Activated naive CD4-positive, alpha-beta T cell treated with anti-CD3 and anti-CD28 coated beads, Interleukin-2, amount 50 U/mL, for 24 hours (primary cell): ENCODE results near the gene ISG15.
A peak's percentile ranks its signal among the peaks of the same experiment; 100 is the strongest.
"Not testable (repeated sequence)": the region's sequence is repeated elsewhere in the genome, so short reads cannot be mapped to it uniquely, and the experiment has no call there.

Source experiments
- H3K27ac Mint-ChIP-seq: one replicate; pipeline ENCODE4 v1.8.0; 2021; ENCODE audit warnings: mild to moderate bottlenecking, mixed read lengths
- H3K27me3 Mint-ChIP-seq: one replicate; pipeline ENCODE4 v1.8.0; 2021; ENCODE audit warnings: mixed read lengths
- H3K36me3 Mint-ChIP-seq: one replicate; pipeline ENCODE4 v1.8.0; 2021; ENCODE audit warnings: mixed read lengths
- H3K4me1 Mint-ChIP-seq: one replicate; pipeline ENCODE4 v1.8.0; 2021; ENCODE audit warnings: mixed read lengths
- H3K4me3 Mint-ChIP-seq: one replicate; pipeline ENCODE4 v1.8.0; 2021; ENCODE audit warnings: mild to moderate bottlenecking, mixed read lengths
- H3K9me3 Mint-ChIP-seq: one replicate; pipeline ENCODE4 v1.8.0; 2021; ENCODE audit warnings: mixed read lengths

The ISG15 gene

GRCh38 chr1:1050577-1051052, 37.3 kb downstream of the ISG15 start:
- H3K4me1 Mint-ChIP-seq: no peaks in the 10 kb centered on the region
- H3K27me3 Mint-ChIP-seq: no peaks in the 10 kb centered on the region
- H3K27ac Mint-ChIP-seq: no peak overlapping the region
- H3K36me3 Mint-ChIP-seq: no peaks in the 10 kb centered on the region
- no peak overlapping the region for H3K4me3 Mint-ChIP-seq
- no peaks in the 10 kb centered on the region for H3K9me3 Mint-ChIP-seq

- H3K27me3 Mint-ChIP-seq: no peaks in the 10 kb centered on the region
- no peak overlapping the region for H3K4me3 Mint-ChIP-seq
- H3K9me3 Mint-ChIP-seq: no peaks in the 10 kb centered on the region
- no peaks in the 10 kb centered on the region for H3K4me1 Mint-ChIP-seq
- H3K36me3 Mint-ChIP-seq: no peaks in the 10 kb centered on the region
- no peak overlapping the region for H3K27ac Mint-ChIP-seq
These were observed 38.0 kb downstream of the ISG15 start for GRCh38 chr1:1051127-1051810.

GRCh38 chr1:1052003-1052840, 38.9 kb downstream of the ISG15 start:
- H3K27me3 Mint-ChIP-seq: no peaks in the 10 kb centered on the region
- H3K9me3 Mint-ChIP-seq: no peaks in the 10 kb centered on the region
- no peaks in the 10 kb centered on the region for H3K4me1 Mint-ChIP-seq
- H3K4me3 Mint-ChIP-seq: no peak overlapping the region
- no peaks in the 10 kb centered on the region for H3K36me3 Mint-ChIP-seq
- H3K27ac Mint-ChIP-seq: no peak overlapping the region

DNA sequence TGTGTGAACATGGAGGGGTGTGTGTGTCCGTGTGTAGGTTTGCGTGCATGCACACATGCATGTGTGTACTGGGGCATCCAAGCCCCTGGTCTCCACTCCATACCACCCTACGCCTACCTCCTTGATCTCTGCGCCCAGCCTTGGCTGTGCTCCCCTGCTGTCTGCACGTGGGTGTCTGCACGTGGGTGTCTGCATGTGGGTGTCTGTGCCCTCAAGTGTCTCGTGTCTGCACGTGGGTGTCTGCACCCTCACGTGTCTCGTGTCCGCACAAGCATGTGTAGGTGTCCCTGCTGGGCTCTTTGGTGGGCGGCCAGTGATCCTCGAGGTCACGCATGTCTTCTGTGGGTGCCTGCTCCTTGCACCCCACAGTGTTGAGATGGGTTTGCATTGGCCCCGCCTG, 39.7 kb downstream of the ISG15 start:
- no peaks in the 10 kb centered on the region for H3K4me1 Mint-ChIP-seq
- no peaks in the 10 kb centered on the region for H3K36me3 Mint-ChIP-seq
- H3K4me3 Mint-ChIP-seq: no peak overlapping the region
- no peaks in the 10 kb centered on the region for H3K27me3 Mint-ChIP-seq
- H3K9me3 Mint-ChIP-seq: no peaks in the 10 kb centered on the region
- H3K27ac Mint-ChIP-seq: no peak overlapping the region

DNA sequence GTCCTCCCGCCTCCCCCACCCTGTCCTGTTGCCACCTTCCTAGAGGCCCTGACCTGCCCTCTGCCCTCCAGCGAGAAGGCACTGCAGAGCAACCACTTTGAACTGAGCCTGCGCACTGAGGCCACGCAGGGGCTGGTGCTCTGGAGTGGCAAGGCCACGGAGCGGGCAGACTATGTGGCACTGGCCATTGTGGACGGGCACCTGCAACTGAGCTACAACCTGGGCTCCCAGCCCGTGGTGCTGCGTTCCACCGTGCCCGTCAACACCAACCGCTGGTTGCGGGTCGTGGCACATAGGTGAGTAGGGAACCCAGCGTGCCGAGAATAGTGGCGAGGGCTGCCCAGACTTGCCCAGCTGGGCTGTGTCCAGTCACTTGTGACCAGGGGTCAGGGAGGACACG, 40.4 kb downstream of the ISG15 start:
- H3K4me1 Mint-ChIP-seq: peaks cover under 1% of the 10 kb centered on the region
- no peak overlapping the region for H3K4me3 Mint-ChIP-seq
- H3K9me3 Mint-ChIP-seq: no peaks in the 10 kb centered on the region
- no peaks in the 10 kb centered on the region for H3K36me3 Mint-ChIP-seq
- H3K27me3 Mint-ChIP-seq: no peaks in the 10 kb centered on the region
- no peak overlapping the region for H3K27ac Mint-ChIP-seq

GRCh38 chr1:1054099-1054700, 40.9 kb downstream of the ISG15 start:
- Mint-ChIP-seq H3K27ac (no peak overlapping the region), H3K4me1 (peaks cover 4% of the 10 kb centered on the region), H3K27me3 (no peaks in the 10 kb centered on the region), H3K36me3 (no peaks in the 10 kb centered on the region), H3K4me3 (no peak overlapping the region), H3K9me3 (no peaks in the 10 kb centered on the region)

DNA sequence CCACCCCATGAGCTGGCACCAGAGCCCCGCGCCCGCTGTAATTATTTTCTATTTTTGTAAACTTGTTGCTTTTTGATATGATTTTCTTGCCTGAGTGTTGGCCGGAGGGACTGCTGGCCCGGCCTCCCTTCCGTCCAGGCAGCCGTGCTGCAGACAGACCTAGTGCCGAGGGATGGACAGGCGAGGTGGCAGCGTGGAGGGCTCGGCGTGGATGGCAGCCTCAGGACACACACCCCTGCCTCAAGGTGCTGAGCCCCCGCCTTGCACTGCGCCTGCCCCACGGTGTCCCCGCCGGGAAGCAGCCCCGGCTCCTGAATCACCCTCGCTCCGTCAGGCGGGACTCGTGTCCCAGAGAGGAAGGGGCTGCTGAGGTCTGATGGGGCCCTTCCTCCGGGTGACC, 41.7 kb downstream of the ISG15 start:
- Mint-ChIP-seq H3K4me1 (peaks cover 4% of the 10 kb centered on the region), H3K36me3 (no peaks in the 10 kb centered on the region), H3K4me3 (no peak overlapping the region), H3K9me3 (no peaks in the 10 kb centered on the region), H3K27me3 (no peaks in the 10 kb centered on the region), H3K27ac (no peak overlapping the region)

DNA sequence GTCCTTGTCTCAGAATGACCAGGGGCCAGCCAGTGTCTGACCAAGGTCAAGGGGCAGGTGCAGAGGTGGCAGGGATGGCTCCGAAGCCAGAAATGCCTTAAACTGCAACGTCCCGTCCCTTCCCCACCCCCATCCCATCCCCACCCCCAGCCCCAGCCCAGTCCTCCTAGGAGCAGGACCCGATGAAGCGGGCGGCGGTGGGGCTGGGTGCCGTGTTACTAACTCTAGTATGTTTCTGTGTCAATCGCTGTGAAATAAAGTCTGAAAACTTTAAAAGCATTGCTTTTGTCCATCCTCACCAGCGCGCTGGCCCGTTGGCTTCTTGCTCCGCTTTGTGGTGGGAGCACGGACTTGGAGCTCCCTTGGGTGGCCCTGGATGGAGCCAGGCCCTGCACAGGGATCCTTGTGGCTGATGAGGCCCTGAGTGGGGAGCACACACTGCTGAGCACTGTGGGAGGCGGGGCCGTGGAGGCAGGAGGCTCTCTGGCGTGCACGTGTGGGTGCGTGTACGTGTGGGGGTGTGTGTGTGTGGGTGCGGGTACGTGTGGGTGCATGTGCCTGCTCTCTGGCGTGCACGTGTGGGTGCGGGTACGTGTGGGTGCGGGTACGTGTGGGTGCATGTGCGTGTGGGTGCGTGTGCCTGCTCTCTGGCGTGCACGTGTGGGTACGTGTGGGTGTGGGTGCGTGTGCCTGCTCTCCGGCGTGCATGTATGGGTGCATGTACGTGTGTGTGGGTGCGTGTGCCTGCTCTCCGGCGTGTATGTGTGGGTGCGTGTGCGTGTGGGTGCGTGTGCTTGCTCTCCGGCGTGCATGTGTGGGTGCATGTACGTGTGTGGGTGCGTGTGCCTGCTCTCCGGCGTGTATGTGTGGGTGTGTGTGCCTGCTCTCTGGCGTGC, 42.8 kb downstream of the ISG15 start:
- Mint-ChIP-seq H3K27me3 (peaks cover 3% of the 10 kb centered on the region), H3K4me3 (no peak overlapping the region), H3K36me3 (no peaks in the 10 kb centered on the region), H3K9me3 (no peaks in the 10 kb centered on the region), H3K4me1 (peaks cover 13% of the 10 kb centered on the region), H3K27ac (no peak overlapping the region)

DNA sequence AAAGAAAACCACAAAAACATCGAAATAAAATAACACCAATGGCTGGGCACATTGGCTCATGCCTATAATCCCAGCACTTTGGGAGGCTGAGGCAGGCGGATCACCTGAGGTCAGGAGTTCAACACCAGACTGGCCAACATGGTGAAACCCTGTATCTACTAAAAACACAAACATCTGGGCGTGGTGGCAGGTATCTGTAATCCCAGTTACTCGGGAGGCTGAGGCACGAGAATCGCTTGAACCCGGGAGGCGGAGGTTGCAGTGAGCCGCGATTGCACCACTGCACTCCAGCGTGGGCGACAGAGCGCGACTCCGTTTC, 44.4 kb downstream of the ISG15 start:
- H3K27ac Mint-ChIP-seq, H3K36me3 Mint-ChIP-seq, H3K27me3 Mint-ChIP-seq, H3K9me3 Mint-ChIP-seq: not testable (repeated sequence)
- Mint-ChIP-seq H3K4me1 (peaks cover 14% of the 10 kb centered on the region), H3K4me3 (peak overlapping the region; percentile 80)

- H3K4me1 Mint-ChIP-seq: peaks cover 17% of the 10 kb centered on the region
- no peaks in the 10 kb centered on the region for H3K36me3 Mint-ChIP-seq
- H3K9me3 Mint-ChIP-seq: no peaks in the 10 kb centered on the region
- H3K27ac Mint-ChIP-seq: no peak overlapping the region
- H3K27me3 Mint-ChIP-seq: peaks cover 4% of the 10 kb centered on the region
- H3K4me3 Mint-ChIP-seq: peak overlapping the region; percentile 80
These were observed 45.0 kb downstream of the ISG15 start for GRCh38 chr1:1058088-1058905.

DNA sequence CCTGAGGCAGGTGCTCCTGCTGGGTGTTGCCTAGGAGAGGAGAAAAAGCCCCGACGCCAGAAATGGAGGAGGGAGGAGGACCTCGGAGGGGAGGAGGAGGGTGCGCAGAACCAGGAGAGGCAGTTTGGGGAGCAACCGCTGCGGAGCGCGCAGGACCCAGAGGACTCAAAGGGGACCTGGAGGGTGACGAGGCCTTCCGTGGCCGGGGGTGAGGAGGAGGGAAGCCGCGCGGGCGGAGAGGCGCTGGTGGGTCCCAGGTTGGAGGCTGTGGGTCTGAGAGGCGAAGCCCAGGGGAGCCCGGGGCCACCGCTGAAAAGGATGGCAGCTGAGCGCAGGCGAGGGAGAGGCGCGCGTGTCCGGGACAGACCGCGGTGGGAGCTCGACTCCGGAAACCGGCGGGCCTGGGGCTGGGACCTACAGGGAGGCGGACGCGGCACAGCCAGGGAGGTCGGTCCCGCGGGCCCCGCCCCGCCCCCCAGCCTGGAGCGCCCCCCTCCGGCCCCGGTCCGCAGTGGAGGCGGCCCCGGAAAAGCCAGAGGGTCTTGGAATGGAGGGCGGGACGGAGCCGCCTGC, 45.7 kb downstream of the ISG15 start:
- peak overlapping the region; percentile 80 for H3K4me3 Mint-ChIP-seq
- H3K4me1 Mint-ChIP-seq: peaks cover 18% of the 10 kb centered on the region
- H3K36me3 Mint-ChIP-seq: no peaks in the 10 kb centered on the region
- H3K9me3 Mint-ChIP-seq: no peaks in the 10 kb centered on the region
- H3K27me3 Mint-ChIP-seq: peaks cover 4% of the 10 kb centered on the region
- H3K27ac Mint-ChIP-seq: no peak overlapping the region

GRCh38 chr1:1059494-1060280, 46.4 kb downstream of the ISG15 start:
- peaks cover 4% of the 10 kb centered on the region for H3K27me3 Mint-ChIP-seq
- H3K9me3 Mint-ChIP-seq: no peaks in the 10 kb centered on the region
- H3K4me1 Mint-ChIP-seq: peaks cover 21% of the 10 kb centered on the region
- no peaks in the 10 kb centered on the region for H3K36me3 Mint-ChIP-seq
- no peak overlapping the region for H3K27ac Mint-ChIP-seq
- H3K4me3 Mint-ChIP-seq: peak overlapping the region; percentile 84

GRCh38 chr1:1060281-1061000, 47.1 kb downstream of the ISG15 start:
- H3K4me3 Mint-ChIP-seq: peak overlapping the region; percentile 84
- H3K27me3 Mint-ChIP-seq: peaks cover 4% of the 10 kb centered on the region
- H3K27ac Mint-ChIP-seq: peak overlapping the region; percentile 46
- no peaks in the 10 kb centered on the region for H3K36me3 Mint-ChIP-seq
- no peaks in the 10 kb centered on the region for H3K9me3 Mint-ChIP-seq
- peaks cover 24% of the 10 kb centered on the region for H3K4me1 Mint-ChIP-seq
